Measurements from ENCODE around the gene ACD. TPM values are rescaled to one million over a fixed set of nuclear protein-coding genes. Genes with fewer than 3 reads are reported as not detected.

The ACD gene
- total RNA-seq, 1 donor from 2014 or later, result 27.1 TPM

DNA sequence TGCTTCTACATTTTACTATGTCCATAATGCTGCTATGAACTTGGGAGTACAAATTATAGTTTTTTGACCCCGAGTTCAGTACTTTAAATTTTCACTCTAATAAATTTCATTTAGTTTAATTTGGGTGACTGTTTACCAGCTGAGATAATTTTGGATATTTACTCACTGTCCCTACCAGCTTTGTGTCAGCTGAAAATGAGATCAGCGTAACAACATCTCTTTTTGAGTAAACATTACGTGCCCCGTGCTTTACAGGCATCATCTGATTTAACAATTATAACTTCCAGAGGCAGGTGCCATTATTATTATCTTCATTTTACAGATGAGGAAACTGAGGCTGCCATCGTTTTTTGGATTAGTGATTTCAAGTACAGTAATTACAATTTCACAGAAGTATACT lies 44.0 kb upstream of the ACD start:
- Mint-ChIP-seq H3K4me1 (ENCODE audit: unreplicated experiment) (peaks cover 7% of the 10 kb centered on the region), H3K36me3 (ENCODE audit: low read depth, unreplicated experiment) (no peaks in the 10 kb centered on the region), H3K9me3 (ENCODE audit: unreplicated experiment) (no peaks in the 10 kb centered on the region), H3K27ac (ENCODE audit: unreplicated experiment) (no peak overlapping the region), H3K4me3 (ENCODE audit: unreplicated experiment) (no peak overlapping the region), H3K27me3 (ENCODE audit: unreplicated experiment) (no peaks in the 10 kb centered on the region)
- no peak for DNase-seq (ENCODE audit: low spot score)
- TF ChIP-seq CTCF (IDR thresholded peaks at IDR 0.05; ENCODE audit: unreplicated experiment), result no peak

GRCh38 chr16:67703626-67704025 lies 43.6 kb upstream of the ACD start:
- no peaks in the 10 kb centered on the region for H3K9me3 Mint-ChIP-seq (ENCODE audit: unreplicated experiment)
- no peak overlapping the region for H3K4me3 Mint-ChIP-seq (ENCODE audit: unreplicated experiment)
- no peaks in the 10 kb centered on the region for H3K27me3 Mint-ChIP-seq (ENCODE audit: unreplicated experiment)
- H3K36me3 Mint-ChIP-seq (ENCODE audit: low read depth, unreplicated experiment), result peaks cover 3% of the 10 kb centered on the region
- DNase-seq (ENCODE audit: low spot score), result no peak
- no peak overlapping the region for H3K27ac Mint-ChIP-seq (ENCODE audit: unreplicated experiment)
- peaks cover 7% of the 10 kb centered on the region for H3K4me1 Mint-ChIP-seq (ENCODE audit: unreplicated experiment)
- TF ChIP-seq CTCF (IDR thresholded peaks at IDR 0.05; ENCODE audit: unreplicated experiment), result no peak

DNA sequence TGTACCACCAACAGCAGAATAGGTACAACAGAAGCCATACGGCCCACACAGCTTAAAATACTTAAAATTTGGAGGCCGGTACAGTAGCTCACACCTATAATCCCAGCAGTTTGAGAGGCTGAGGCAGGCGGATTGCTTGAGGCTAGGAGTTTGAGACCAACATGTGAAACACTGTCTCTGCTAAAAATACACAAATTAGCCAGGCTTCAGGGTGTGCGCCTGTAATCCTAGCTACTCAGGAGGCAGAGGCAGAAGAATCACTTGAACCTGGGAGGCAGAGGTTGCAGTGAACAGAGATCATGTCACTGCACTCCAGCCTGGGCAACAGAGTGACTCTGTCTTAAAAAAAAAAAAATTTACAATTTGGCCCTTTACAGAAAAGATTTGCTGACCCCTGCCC lies 42.1 kb upstream of the ACD start:
- no peak for DNase-seq (ENCODE audit: low spot score)
- Mint-ChIP-seq H3K27ac (ENCODE audit: unreplicated experiment) (no peak overlapping the region), H3K36me3 (ENCODE audit: low read depth, unreplicated experiment) (peaks cover 14% of the 10 kb centered on the region), H3K4me1 (ENCODE audit: unreplicated experiment) (peaks cover 16% of the 10 kb centered on the region), H3K9me3 (ENCODE audit: unreplicated experiment) (no peaks in the 10 kb centered on the region), H3K27me3 (ENCODE audit: unreplicated experiment) (no peaks in the 10 kb centered on the region), H3K4me3 (ENCODE audit: unreplicated experiment) (no peak overlapping the region)
- TF ChIP-seq CTCF (IDR thresholded peaks at IDR 0.05; ENCODE audit: unreplicated experiment), result no peak

- H3K4me1 Mint-ChIP-seq (ENCODE audit: unreplicated experiment), result peaks cover 20% of the 10 kb centered on the region
- H3K4me3 Mint-ChIP-seq (ENCODE audit: unreplicated experiment), result no peak overlapping the region
- H3K27ac Mint-ChIP-seq (ENCODE audit: unreplicated experiment), result no peak overlapping the region
- H3K27me3 Mint-ChIP-seq (ENCODE audit: unreplicated experiment), result no peaks in the 10 kb centered on the region
- peaks cover 14% of the 10 kb centered on the region for H3K36me3 Mint-ChIP-seq (ENCODE audit: low read depth, unreplicated experiment)
- H3K9me3 Mint-ChIP-seq (ENCODE audit: unreplicated experiment), result no peaks in the 10 kb centered on the region
- no peak for TF ChIP-seq CTCF (IDR thresholded peaks at IDR 0.05; ENCODE audit: unreplicated experiment)
- no peak for DNase-seq (ENCODE audit: low spot score)
These were observed 41.4 kb upstream of the ACD start for GRCh38 chr16:67701420-67701819.

DNA sequence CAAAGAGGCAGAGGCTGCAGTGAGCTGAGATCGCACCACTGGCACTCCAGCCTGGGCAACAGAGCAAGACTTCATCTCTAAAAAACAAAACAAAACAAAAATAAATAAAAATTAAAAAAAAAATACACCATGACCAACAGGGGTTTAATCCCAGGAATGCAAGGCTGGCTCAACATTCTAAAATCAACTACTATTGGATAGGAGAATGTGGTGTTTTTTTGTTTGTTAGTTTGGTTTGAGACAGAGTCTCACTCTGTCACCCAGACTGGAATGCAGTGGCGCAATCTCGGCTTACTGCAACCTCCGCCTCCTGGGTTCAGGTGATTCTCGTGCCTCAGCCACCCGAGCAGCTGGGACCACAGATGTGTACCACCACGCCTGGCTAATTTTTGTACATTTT lies 39.2 kb upstream of the ACD start:
- H3K27ac Mint-ChIP-seq (ENCODE audit: unreplicated experiment), result no peak overlapping the region
- no peaks in the 10 kb centered on the region for H3K27me3 Mint-ChIP-seq (ENCODE audit: unreplicated experiment)
- no peak for DNase-seq (ENCODE audit: low spot score)
- no peaks in the 10 kb centered on the region for H3K9me3 Mint-ChIP-seq (ENCODE audit: unreplicated experiment)
- no peak overlapping the region for H3K4me3 Mint-ChIP-seq (ENCODE audit: unreplicated experiment)
- H3K4me1 Mint-ChIP-seq (ENCODE audit: unreplicated experiment), result peaks cover 20% of the 10 kb centered on the region
- no peak for TF ChIP-seq CTCF (IDR thresholded peaks at IDR 0.05; ENCODE audit: unreplicated experiment)
- H3K36me3 Mint-ChIP-seq (ENCODE audit: low read depth, unreplicated experiment), result peaks cover 14% of the 10 kb centered on the region

Measured in endothelial cell (in vitro differentiated cells).